Skeletal muscle tissue (tissue), 4 donors: Measurements from ENCODE around the gene MAP3K4. TPM values are rescaled to one million over a fixed set of nuclear protein-coding genes. Genes with fewer than 3 reads are reported as not detected.

ENCODE experiments used
- H3K27ac ChIP-seq: one replicate; pipeline ENCODE4 v1.7.0; 2013; ENCODE audit warnings: mild to moderate bottlenecking, low read depth, low read length, inconsistent platforms
- H3K27me3 ChIP-seq, 3 donors: one replicate each; pipeline ENCODE4 v1.7.0; 2013; ENCODE audit warnings: low read length in 3 of 3; ENCODE audit not compliant: control insufficient read depth in 3 of 3, insufficient read depth in 3 of 3
- H3K36me3 ChIP-seq, 3 donors: one replicate each; pipeline ENCODE4 v1.7.0; 2013; ENCODE audit warnings: low read length in 3 of 3; ENCODE audit not compliant: control insufficient read depth in 3 of 3, insufficient read depth in 3 of 3
- H3K4me1 ChIP-seq, 3 donors: one replicate each; pipeline ENCODE4 v1.7.0; 2013; ENCODE audit warnings: low read length in 3 of 3, mild to moderate bottlenecking in 3 of 3; ENCODE audit not compliant: control insufficient read depth in 3 of 3, insufficient read depth in 3 of 3
- H3K4me3 ChIP-seq, 3 donors: one replicate each; pipeline ENCODE4 v1.7.0; 2013; ENCODE audit warnings: low read length in 3 of 3
- H3K9ac ChIP-seq, 3 donors: one replicate each; pipeline ENCODE4 v1.7.0; 2013; ENCODE audit warnings: low read length in 3 of 3, mild to moderate bottlenecking in 3 of 3, moderate library complexity in 2 of 3, low read depth in 1 of 3
- H3K9me3 ChIP-seq, 3 donors: one replicate each; pipeline ENCODE4 v1.7.0; 2013; ENCODE audit warnings: low read length in 3 of 3; ENCODE audit not compliant: control insufficient read depth in 3 of 3
- total RNA-seq: library from RNA; depleted of rRNA; stranded (reverse); fragments of >200 nt; gene quantifications from one replicate; pipeline ENCODE4 v1.2.3, GENCODE V29; 2014
- donor health status: Osteomylitis.

Gene MAP3K4
- total RNA-seq, 1 donor from 2014 or later = 30.3 TPM

GRCh38 chr6:161031721-161032495, 40.3 kb downstream of the MAP3K4 start:
- H3K27me3 ChIP-seq = no peaks in the 10 kb centered on the region
- no peak overlapping the region for H3K4me3 ChIP-seq
- H3K36me3 ChIP-seq = peaks cover 0 to 9% (median 4%) of the 10 kb centered on the region in 3 donors
- no peak overlapping the region for H3K9ac ChIP-seq
- no peaks in the 10 kb centered on the region for H3K9me3 ChIP-seq
- no peak overlapping the region for H3K27ac ChIP-seq
- peaks cover 3 to 10% (median 5%) of the 10 kb centered on the region in 3 donors for H3K4me1 ChIP-seq

DNA sequence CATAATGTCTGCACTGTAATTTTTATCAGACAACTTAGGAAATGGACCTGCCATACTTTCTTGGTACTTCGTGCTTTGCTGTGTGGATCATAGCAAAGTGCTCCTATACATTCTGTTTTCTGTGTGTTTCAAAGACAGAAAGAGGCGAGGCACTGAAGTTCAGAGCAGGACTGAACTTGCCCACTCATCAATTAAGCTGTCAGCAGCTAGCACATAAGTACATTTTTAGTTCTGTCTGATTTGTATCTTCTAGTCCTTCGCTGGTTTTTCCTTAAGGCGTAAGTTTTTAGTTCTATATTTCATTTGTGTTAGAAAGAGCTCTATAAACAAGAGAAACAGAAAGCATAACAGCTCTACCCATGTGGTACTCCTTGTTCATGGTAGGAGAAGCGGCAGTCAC, 42.1 kb downstream of the MAP3K4 start:
- Histone ChIP-seq H3K4me1 (peaks cover 6 to 11% (median 10%) of the 10 kb centered on the region in 3 donors), H3K9me3 (no peaks in the 10 kb centered on the region), H3K9ac (no peak overlapping the region), H3K27ac (no peak overlapping the region), H3K4me3 (no peak overlapping the region), H3K36me3 (peaks cover 1 to 9% (median 4%) of the 10 kb centered on the region in 3 donors), H3K27me3 (no peaks in the 10 kb centered on the region)

GRCh38 chr6:161035182-161035980, 43.8 kb downstream of the MAP3K4 start:
- Histone ChIP-seq H3K36me3 (peaks cover 3 to 11% (median 4%) of the 10 kb centered on the region in 3 donors), H3K4me1 (peaks cover 9 to 14% (median 10%) of the 10 kb centered on the region in 3 donors), H3K9me3 (no peaks in the 10 kb centered on the region), H3K4me3 (no peak overlapping the region), H3K9ac (no peak overlapping the region), H3K27me3 (no peaks in the 10 kb centered on the region), H3K27ac (no peak overlapping the region)

DNA sequence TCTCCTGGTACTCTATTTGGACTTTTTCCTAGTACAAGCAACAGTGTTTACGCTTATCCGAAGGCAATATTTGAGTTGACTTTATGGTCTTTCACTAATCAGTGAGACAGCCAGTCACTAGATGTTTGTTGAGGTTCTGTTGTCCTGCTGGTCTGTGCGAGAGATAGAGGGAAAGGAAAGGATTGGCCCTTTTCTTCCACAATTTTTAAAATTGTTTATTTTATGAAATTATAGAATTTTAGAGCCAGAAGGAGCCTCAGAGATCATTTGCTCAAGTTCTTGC, 44.4 kb downstream of the MAP3K4 start:
- no peaks in the 10 kb centered on the region for H3K9me3 ChIP-seq
- no peaks in the 10 kb centered on the region for H3K27me3 ChIP-seq
- H3K4me3 ChIP-seq = no peak overlapping the region
- H3K27ac ChIP-seq = no peak overlapping the region
- H3K36me3 ChIP-seq = peaks cover 4 to 14% (median 6%) of the 10 kb centered on the region in 3 donors
- peaks cover 9 to 14% (median 10%) of the 10 kb centered on the region in 3 donors for H3K4me1 ChIP-seq
- no peak overlapping the region for H3K9ac ChIP-seq

DNA sequence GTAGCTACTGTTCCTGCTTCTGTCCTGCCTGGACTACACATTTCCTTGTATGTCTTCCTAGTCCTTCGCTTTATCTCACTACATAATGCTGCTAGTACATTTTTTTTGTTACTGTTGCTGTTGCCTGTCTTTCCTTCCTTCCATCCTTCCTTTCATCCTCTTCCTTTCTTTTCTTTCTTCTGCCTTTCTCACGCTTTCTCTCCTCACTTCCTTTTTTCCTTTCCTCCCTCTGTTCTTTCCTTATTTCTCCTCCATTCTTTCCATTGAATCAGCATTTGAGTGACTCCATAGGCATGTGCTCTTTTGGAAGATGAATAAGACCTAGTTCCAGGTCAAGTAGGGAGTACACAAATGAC, 46.3 kb downstream of the MAP3K4 start:
- no peak overlapping the region for H3K4me3 ChIP-seq
- peaks cover 9 to 14% (median 10%) of the 10 kb centered on the region in 3 donors for H3K4me1 ChIP-seq
- H3K9me3 ChIP-seq = no peaks in the 10 kb centered on the region
- peaks cover 4 to 22% (median 11%) of the 10 kb centered on the region in 3 donors for H3K36me3 ChIP-seq
- no peak overlapping the region for H3K9ac ChIP-seq
- no peaks in the 10 kb centered on the region for H3K27me3 ChIP-seq
- peak overlapping the region; percentile 75 for H3K27ac ChIP-seq

- peak overlapping the region; percentile 75 for H3K27ac ChIP-seq
- peaks cover 9 to 16% (median 10%) of the 10 kb centered on the region in 3 donors for H3K4me1 ChIP-seq
- no peak overlapping the region for H3K4me3 ChIP-seq
- H3K9ac ChIP-seq = peak overlapping the region in 2 of 3 donors; percentile 10 to 51
- H3K9me3 ChIP-seq = no peaks in the 10 kb centered on the region
- no peaks in the 10 kb centered on the region for H3K27me3 ChIP-seq
- peaks cover 4 to 22% (median 11%) of the 10 kb centered on the region in 3 donors for H3K36me3 ChIP-seq
Observed at GRCh38 chr6:161038229-161039031, 46.9 kb downstream of the MAP3K4 start.

- Histone ChIP-seq H3K9ac (no peak overlapping the region), H3K4me1 (peaks cover 10 to 16% (median 14%) of the 10 kb centered on the region in 3 donors), H3K4me3 (no peak overlapping the region), H3K9me3 (no peaks in the 10 kb centered on the region), H3K27me3 (no peaks in the 10 kb centered on the region), H3K27ac (no peak overlapping the region), H3K36me3 (peaks cover 0 to 13% (median 11%) of the 10 kb centered on the region in 3 donors)
Observed at GRCh38 chr6:161041274-161041673, 49.7 kb downstream of the MAP3K4 start.

DNA sequence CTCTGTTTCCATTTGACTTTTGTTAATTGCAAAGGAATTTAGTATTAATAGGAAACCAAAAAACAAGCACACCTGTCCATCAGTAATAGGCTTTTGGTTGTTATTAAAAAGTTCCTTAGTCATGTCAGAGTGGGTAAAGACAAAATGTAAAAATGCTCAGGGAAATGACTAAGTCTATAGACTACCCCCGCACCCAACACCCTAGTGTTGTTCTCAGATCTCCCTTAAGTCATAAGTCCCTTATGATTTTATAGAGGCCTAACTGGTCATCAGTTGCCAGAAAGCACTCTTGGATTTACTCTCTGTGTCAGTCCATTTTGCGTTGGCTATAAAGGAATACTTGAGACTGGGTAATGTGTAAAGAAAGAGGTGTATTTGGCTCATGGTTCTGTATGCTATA, 52.8 kb downstream of the MAP3K4 start:
- Histone ChIP-seq H3K36me3 (peaks cover 0 to 10% (median 10%) of the 10 kb centered on the region in 3 donors), H3K9ac (no peak overlapping the region), H3K27ac (no peak overlapping the region), H3K4me1 (peaks cover 0 to 5% (median 2%) of the 10 kb centered on the region in 3 donors), H3K27me3 (no peaks in the 10 kb centered on the region), H3K4me3 (no peak overlapping the region), H3K9me3 (no peaks in the 10 kb centered on the region)

DNA sequence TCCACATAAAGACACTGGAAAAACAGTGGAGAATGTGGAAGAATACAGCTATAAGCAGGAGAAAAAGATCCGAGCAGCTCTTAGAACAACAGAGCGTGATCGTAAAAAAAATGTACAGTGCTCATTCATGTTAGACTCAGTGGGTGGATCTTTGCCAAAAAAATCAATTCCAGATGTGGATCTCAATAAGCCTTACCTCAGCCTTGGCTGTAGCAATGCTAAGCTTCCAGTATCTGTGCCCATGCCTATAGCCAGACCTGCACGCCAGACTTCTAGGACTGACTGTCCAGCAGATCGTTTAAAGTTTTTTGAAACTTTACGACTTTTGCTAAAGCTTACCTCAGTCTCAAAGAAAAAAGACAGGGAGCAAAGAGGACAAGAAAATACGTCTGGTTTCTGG, 57.1 kb downstream of the MAP3K4 start:
- no peak overlapping the region for H3K9ac ChIP-seq
- H3K9me3 ChIP-seq = no peaks in the 10 kb centered on the region
- peaks cover 0 to 2% (median 2%) of the 10 kb centered on the region in 3 donors for H3K36me3 ChIP-seq
- H3K4me1 ChIP-seq = peaks cover 0 to 5% (median 0%) of the 10 kb centered on the region in 3 donors
- no peak overlapping the region for H3K27ac ChIP-seq
- H3K4me3 ChIP-seq = no peak overlapping the region
- H3K27me3 ChIP-seq = no peaks in the 10 kb centered on the region
